ENCODE measurements around the gene FAM13C. TPM values are rescaled to one million over a fixed set of nuclear protein-coding genes. Genes with fewer than 3 reads are reported as not detected.

Gene FAM13C
- polyA plus RNA-seq, 2 of the 4 experiments (the other 2 are of a cell fraction), result not detected

- ChIA-PET CTCF (no interaction called here), POLR2A (no interaction called here)
- Histone ChIP-seq H3K4me3 (no peak overlapping the region), H3K9me3 (no peaks in the 10 kb centered on the region), H3K4me1 (no peaks in the 10 kb centered on the region), H3K27ac (no peak overlapping the region), H3K4me2 (no peak overlapping the region)
- DNase-seq (ENCODE audit: low read depth in 1 of 2, low spot score in 1 of 2) (no peak), FAIRE-seq (no peak), ATAC-seq (no peak)
- TF ChIP-seq NR3C1 (IDR thresholded peaks at IDR 0.05) (no peak), MAFK (IDR thresholded peaks at IDR 0.05; ENCODE audit: partially characterized antibody) (no peak), POLR2A (IDR thresholded peaks at IDR 0.05; ENCODE audit: low read length) (no peak), EHF (CRISPR knock-in tag; IDR thresholded peaks at IDR 0.05) (no peak), CBX2 (IDR thresholded peaks at IDR 0.05; ENCODE audit: borderline replicate concordance, low read depth) (no peak), ESRRA (IDR thresholded peaks at IDR 0.05; ENCODE audit: borderline replicate concordance, low read length) (no peak), NFE2L2 (conservative IDR thresholded peaks at IDR 0.05; ENCODE audit: low read length) (no peak), PBX3 (IDR thresholded peaks at IDR 0.05) (no peak), MAX (IDR thresholded peaks at IDR 0.05) (no peak), JUN (IDR thresholded peaks at IDR 0.05) (no peak), JUNB (IDR thresholded peaks at IDR 0.05) (no peak), RCOR1 (IDR thresholded peaks at IDR 0.05; ENCODE audit: low read depth, low read length) (no peak), MYC (IDR thresholded peaks at IDR 0.05; ENCODE audit: borderline replicate concordance, low read length) (no peak)
- TF ChIP-seq, protein P1, sequence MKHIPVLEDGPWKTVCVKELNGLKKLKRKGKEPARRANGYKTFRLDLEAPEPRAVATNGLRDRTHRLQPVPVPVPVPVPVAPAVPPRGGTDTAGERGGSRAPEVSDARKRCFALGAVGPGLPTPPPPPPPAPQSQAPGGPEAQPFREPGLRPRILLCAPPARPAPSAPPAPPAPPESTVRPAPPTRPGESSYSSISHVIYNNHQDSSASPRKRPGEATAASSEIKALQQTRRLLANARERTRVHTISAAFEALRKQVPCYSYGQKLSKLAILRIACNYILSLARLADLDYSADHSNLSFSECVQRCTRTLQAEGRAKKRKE (CRISPR knock-in tag; IDR thresholded peaks at IDR 0.05; ENCODE audit: low read depth), result no peak
- 95% methylated on average over 1 of the region's 1 CpG for WGBS (ENCODE audit: missing lambda C conversion rate)
These were observed 105.1 kb downstream of the FAM13C start for GRCh38 chr10:59257224-59257623.

- FAIRE-seq (no peak), ATAC-seq (no peak)
These were observed 106.9 kb downstream of the FAM13C start for GRCh38 chr10:59255463-59255862.

More at GRCh38 chr10:59255463-59255862, 106.9 kb downstream of the FAM13C start:
- DNase-seq (ENCODE audit: low read depth in 1 of 2, low spot score in 1 of 2), result no peak
- POLR2A ChIA-PET, result no interaction called here
- Histone ChIP-seq H3K9me3 (no peaks in the 10 kb centered on the region), H3K4me3 (no peak overlapping the region), H3K27ac (no peak overlapping the region), H3K4me1 (no peaks in the 10 kb centered on the region), H3K4me2 (no peak overlapping the region)
- WGBS (ENCODE audit: missing lambda C conversion rate), result 10% methylated on average over 1 of the region's 1 CpG
- CTCF ChIA-PET, result no interaction called here
- TF ChIP-seq RNF2 (IDR thresholded peaks at IDR 0.05; ENCODE audit: borderline replicate concordance, low read depth), result no peak
- TF ChIP-seq KDM5A (IDR thresholded peaks at IDR 0.05), result no peak
- no peak for TF ChIP-seq ZNF302 (CRISPR knock-in tag; IDR thresholded peaks at IDR 0.05)
- TF ChIP-seq CHD4 (IDR thresholded peaks at IDR 0.05; ENCODE audit: borderline replicate concordance), result no peak
- TF ChIP-seq EHF (CRISPR knock-in tag; IDR thresholded peaks at IDR 0.05), result no peak
- TF ChIP-seq GATA3 (IDR thresholded peaks at IDR 0.05; ENCODE audit: borderline replicate concordance), result no peak
- no peak for TF ChIP-seq EP300 (IDR thresholded peaks at IDR 0.05)
- no peak for TF ChIP-seq E2F6 (IDR thresholded peaks at IDR 0.05; ENCODE audit: borderline replicate concordance, low read depth)
- TF ChIP-seq HOXA7 (CRISPR knock-in tag; IDR thresholded peaks at IDR 0.05), result no peak
- no peak for TF ChIP-seq MYC (IDR thresholded peaks at IDR 0.05; ENCODE audit: borderline replicate concordance, low read length)
- TF ChIP-seq PBX3 (IDR thresholded peaks at IDR 0.05), result no peak
- no peak for TF ChIP-seq EHMT2 (IDR thresholded peaks at IDR 0.05; ENCODE audit: low read depth)
- TF ChIP-seq HEYL (CRISPR knock-in tag; IDR thresholded peaks at IDR 0.05), result no peak
- no peak for TF ChIP-seq RAD21 (conservative IDR thresholded peaks at IDR 0.05 in 1 of 2, IDR thresholded peaks at IDR 0.05 in 1 of 2)
- TF ChIP-seq MAZ (IDR thresholded peaks at IDR 0.05; ENCODE audit: borderline replicate concordance, low read depth, low read length), result no peak
- TF ChIP-seq HES2 (IDR thresholded peaks at IDR 0.05), result no peak
- TF ChIP-seq NR3C1 (IDR thresholded peaks at IDR 0.05), result no peak
